MM.1S (cell line): ENCODE data around the gene SULT1C3.

Experiments
- DNase-seq: peaks from one replicate; pipeline ENCODE4 v3.0.0-alpha.2; 2015
- H2AFZ ChIP-seq: fragments of 300-600 bp; sonication (generic); 2 replicates; pipeline ENCODE4 v1.6.0; 2016; ENCODE audit warnings: antibody characterized with exemption, low read length
- H3F3A ChIP-seq: fragments of 300-600 bp; sonication (generic); 2 replicates; pipeline ENCODE4 v1.6.1; 2016; ENCODE audit warnings: mild to moderate bottlenecking, antibody characterized with exemption, low read length, moderate library complexity, mixed read lengths; ENCODE audit not compliant: insufficient read depth
- H3K27ac ChIP-seq: fragments of 300-600 bp; sonication (generic); 2 replicates; pipeline ENCODE4 v1.5.1; 2016; ENCODE audit warnings: mild to moderate bottlenecking, low read length
- H3K27me3 ChIP-seq: fragments of 300-600 bp; sonication (generic); replicated peaks from 2 replicates; pipeline ENCODE4 v1.6.0; 2016; ENCODE audit warnings: low read length; ENCODE audit not compliant: insufficient read depth
- H3K36me3 ChIP-seq: fragments of 300-600 bp; sonication (generic); replicated peaks from 2 replicates; pipeline ENCODE4 v1.6.1; 2016; ENCODE audit warnings: mild to moderate bottlenecking, low read length, mixed read lengths; ENCODE audit not compliant: insufficient read depth
- H3K4me1 ChIP-seq: fragments of 300-600 bp; sonication (generic); 2 replicates; pipeline ENCODE4 v1.6.1; 2016; ENCODE audit warnings: low read length, mixed read lengths
- H3K4me2 ChIP-seq: fragments of 300-600 bp; sonication (generic); 2 replicates; pipeline ENCODE4 v1.6.0; 2016; ENCODE audit warnings: low read depth, low read length
- H3K4me3 ChIP-seq: fragments of 300-600 bp; sonication (generic); 2 replicates; pipeline ENCODE4 v1.5.1; 2016; ENCODE audit warnings: low read length, mixed read lengths
- H3K79me2 ChIP-seq: fragments of 300-600 bp; sonication (generic); 2 replicates; pipeline ENCODE4 v1.6.1; 2016; ENCODE audit warnings: mixed run types, low read length, mixed read lengths
- H3K9ac ChIP-seq: fragments of 300-600 bp; sonication (generic); 2 replicates; pipeline ENCODE4 v1.6.1; 2016; ENCODE audit warnings: low read length, mixed read lengths
- H3K9me2 ChIP-seq: fragments of 300-600 bp; sonication (generic); replicated peaks from 2 replicates; pipeline ENCODE4 v1.6.1; 2016; ENCODE audit warnings: mild to moderate bottlenecking, low read length, mixed read lengths; ENCODE audit not compliant: insufficient read depth
- H3K9me3 ChIP-seq: fragments of 300-600 bp; sonication (generic); replicated peaks from 2 replicates; pipeline ENCODE4 v1.6.1; 2016; ENCODE audit warnings: mild to moderate bottlenecking, low read length, mixed read lengths; ENCODE audit not compliant: insufficient read depth
- H4K20me1 ChIP-seq: fragments of 300-600 bp; sonication (generic); 2 replicates; pipeline ENCODE4 v1.6.1; 2016; ENCODE audit warnings: mild to moderate bottlenecking, low read length, moderate library complexity, mixed read lengths; ENCODE audit not compliant: insufficient read depth
- EZH2 ChIP-seq: fragments of 300-600 bp; sonication (generic); optimal IDR thresholded peaks from 2 replicates; pipeline ENCODE3; 2017; ENCODE audit warnings: low read depth, mild to moderate bottlenecking, antibody characterized with exemption, low read length, mixed read lengths
- EZH2phosphoT487 ChIP-seq: fragments of 300-600 bp; sonication (generic); IDR thresholded peaks from 2 replicates; pipeline ENCODE4 v1.6.1; 2018; ENCODE audit warnings: antibody characterized with exemption, low read length
- TF ChIP-seq, protein P1 (sequence below): fragments of 300-600 bp; sonication (generic); IDR thresholded peaks from 2 replicates; pipeline ENCODE4 v1.5.1; 2016; ENCODE audit warnings: antibody characterized with exemption, low read length, mixed read lengths

Gene SULT1C3

GRCh38 chr2:108239786-108240185 is at the start of gene SULT1C3:
TSS of gene SULT1C3 (plus strand) at chr2:108239968. CDS start at chr2:108247195, 7,227 bp downstream.
- Histone ChIP-seq H2AFZ (no peak within 1 kb of the TSS), H3K9me3 (no peaks in the 10 kb centered on the region), H3K4me3 (no peak within 1 kb of the TSS), H3K36me3 (no peaks in the 10 kb centered on the region), H3K27me3 (no peaks in the 10 kb centered on the region), H3K79me2 (no peaks in the 10 kb centered on the region), H3K27ac (no peak within 1 kb of the TSS), H3K9ac (no peak within 1 kb of the TSS), H3K9me2 (no peaks in the 10 kb centered on the region), H3K4me2 (no peak within 1 kb of the TSS), H3F3A (no peaks in the 10 kb centered on the region), H3K4me1 (no peaks in the 10 kb centered on the region), H4K20me1 (no peaks in the 10 kb centered on the region)
- no peak for TF ChIP-seq EZH2
- TF ChIP-seq, protein P1, sequence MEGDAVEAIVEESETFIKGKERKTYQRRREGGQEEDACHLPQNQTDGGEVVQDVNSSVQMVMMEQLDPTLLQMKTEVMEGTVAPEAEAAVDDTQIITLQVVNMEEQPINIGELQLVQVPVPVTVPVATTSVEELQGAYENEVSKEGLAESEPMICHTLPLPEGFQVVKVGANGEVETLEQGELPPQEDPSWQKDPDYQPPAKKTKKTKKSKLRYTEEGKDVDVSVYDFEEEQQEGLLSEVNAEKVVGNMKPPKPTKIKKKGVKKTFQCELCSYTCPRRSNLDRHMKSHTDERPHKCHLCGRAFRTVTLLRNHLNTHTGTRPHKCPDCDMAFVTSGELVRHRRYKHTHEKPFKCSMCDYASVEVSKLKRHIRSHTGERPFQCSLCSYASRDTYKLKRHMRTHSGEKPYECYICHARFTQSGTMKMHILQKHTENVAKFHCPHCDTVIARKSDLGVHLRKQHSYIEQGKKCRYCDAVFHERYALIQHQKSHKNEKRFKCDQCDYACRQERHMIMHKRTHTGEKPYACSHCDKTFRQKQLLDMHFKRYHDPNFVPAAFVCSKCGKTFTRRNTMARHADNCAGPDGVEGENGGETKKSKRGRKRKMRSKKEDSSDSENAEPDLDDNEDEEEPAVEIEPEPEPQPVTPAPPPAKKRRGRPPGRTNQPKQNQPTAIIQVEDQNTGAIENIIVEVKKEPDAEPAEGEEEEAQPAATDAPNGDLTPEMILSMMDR, result no peak
- TF ChIP-seq EZH2phosphoT487, result no peak
- no peak for DNase-seq

DNA sequence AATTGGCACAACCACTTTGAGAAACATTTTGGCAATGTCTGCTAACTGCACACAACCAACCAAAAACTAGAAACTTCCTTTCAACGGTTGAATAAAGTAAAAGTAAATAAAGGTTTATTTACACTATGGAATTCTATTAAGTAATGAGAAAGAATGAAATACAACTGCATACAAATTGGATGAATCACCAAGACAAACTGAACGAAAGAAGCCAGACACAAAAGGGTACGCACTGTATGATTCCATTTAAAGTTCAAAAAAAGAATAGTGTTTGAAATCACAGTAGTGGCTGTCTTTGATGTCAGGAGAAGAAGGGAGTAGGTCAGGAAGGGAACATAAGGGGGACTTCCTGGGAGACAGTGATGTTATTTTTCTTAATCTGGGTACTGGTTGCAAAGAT is 46.5 kb upstream of the SULT1C3 start:
- Histone ChIP-seq H3K27me3 (no peaks in the 10 kb centered on the region; the same call in 1 of the 2 replicates), H3K27ac (no peak overlapping the region), H3K9ac (no peak overlapping the region), H3K4me1 (no peaks in the 10 kb centered on the region), H3K4me2 (no peak overlapping the region), H3K36me3 (no peaks in the 10 kb centered on the region), H4K20me1 (no peaks in the 10 kb centered on the region), H2AFZ (no peak overlapping the region), H3K9me2 (no peaks in the 10 kb centered on the region), H3F3A (no peaks in the 10 kb centered on the region), H3K9me3 (no peaks in the 10 kb centered on the region), H3K79me2 (no peaks in the 10 kb centered on the region), H3K4me3 (no peak overlapping the region)
- no peak for TF ChIP-seq EZH2
- TF ChIP-seq, protein P1, result no peak
- no peak for TF ChIP-seq EZH2phosphoT487
- no peak for DNase-seq

DNA sequence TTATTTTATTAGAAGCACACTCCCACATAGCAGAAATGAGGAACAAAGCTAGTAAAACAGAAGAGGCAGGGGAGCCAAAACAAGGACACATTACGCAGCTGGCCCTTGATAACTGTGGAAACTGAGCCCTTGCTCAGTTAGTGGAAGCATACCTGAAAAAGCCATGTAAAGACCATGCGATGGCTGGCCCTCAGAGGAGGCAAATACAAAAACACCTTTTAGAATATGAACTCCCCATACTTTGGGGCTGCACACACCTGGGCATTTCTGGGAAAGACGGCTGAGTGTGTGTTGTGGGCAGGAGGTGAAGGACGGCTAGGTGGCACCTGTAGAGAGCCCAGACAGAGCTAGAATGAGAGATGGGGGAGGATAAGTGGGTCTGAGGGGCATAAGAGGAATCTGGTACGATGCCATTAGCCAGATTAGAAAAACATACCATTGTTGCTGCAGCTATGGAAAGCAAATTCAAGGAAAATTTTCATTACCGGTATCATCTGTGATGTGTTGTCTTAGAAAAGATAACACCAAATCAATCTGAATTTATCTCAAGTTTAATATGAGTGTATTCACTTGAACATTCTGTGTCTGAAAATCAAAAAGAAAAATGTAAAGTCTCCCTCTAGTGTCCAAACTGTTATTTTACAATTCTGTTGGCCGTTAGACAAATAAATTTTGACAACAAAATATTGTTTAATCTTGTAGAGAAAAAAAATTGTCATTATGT is 45.2 kb upstream of the SULT1C3 start:
- H3K9me2 ChIP-seq, result no peaks in the 10 kb centered on the region
- no peaks in the 10 kb centered on the region for H3K9me3 ChIP-seq
- H3K79me2 ChIP-seq, result no peaks in the 10 kb centered on the region
- no peak overlapping the region for H3K9ac ChIP-seq
- H3F3A ChIP-seq, result no peaks in the 10 kb centered on the region
- H3K36me3 ChIP-seq, result no peaks in the 10 kb centered on the region
- no peaks in the 10 kb centered on the region for H4K20me1 ChIP-seq
- no peak overlapping the region for H3K4me3 ChIP-seq
- no peak overlapping the region for H3K4me2 ChIP-seq
- no peak overlapping the region for H2AFZ ChIP-seq
- H3K27ac ChIP-seq, result no peak overlapping the region
- no peak for TF ChIP-seq EZH2phosphoT487
- TF ChIP-seq, protein P1, result peak; percentile 51
- H3K27me3 ChIP-seq, result no peaks in the 10 kb centered on the region
- no peaks in the 10 kb centered on the region for H3K4me1 ChIP-seq
- no peak for DNase-seq
